PFSK-1 (cell line): Measurements from ENCODE around the gene FLRT1.

Experiments
- FOXP2 ChIP-seq: optimal IDR thresholded peaks from 2 replicates; pipeline ENCODE3; 2011; ENCODE audit warnings: borderline replicate concordance, control low read depth, inconsistent platforms; ENCODE audit not compliant: insufficient read depth; ENCODE audit errors: extremely low read length, extremely low read depth
- POLR2AphosphoS5 ChIP-seq: IDR thresholded peaks from 2 replicates; pipeline ENCODE4 v1.6.1; 2012; ENCODE audit warnings: low read depth, mild to moderate bottlenecking, control low read depth, low read length, moderate library complexity
- SIN3A ChIP-seq: IDR thresholded peaks from 2 replicates; pipeline ENCODE4 v1.6.1; 2012; ENCODE audit warnings: mild to moderate bottlenecking, low read length, moderate library complexity, borderline replicate concordance; ENCODE audit not compliant: insufficient read depth
- TAF1 ChIP-seq: IDR thresholded peaks from 2 replicates; pipeline ENCODE4 v1.6.1; 2012; ENCODE audit warnings: low read length, control low read depth, borderline replicate concordance; ENCODE audit not compliant: insufficient read depth
- TF ChIP-seq, protein P1 (sequence below), 2 experiments: IDR thresholded peaks; 2 replicates each; pipeline versions ENCODE4 v1.6.1 to v1.8.0; 2011 to 2012; ENCODE audit warnings: low read depth in 2 of 2, low read length in 2 of 2, control low read depth in 1 of 2, inconsistent platforms in 1 of 2, mild to moderate bottlenecking in 1 of 2, moderate library complexity in 1 of 2; ENCODE audit not compliant: insufficient read depth in 1 of 2

The FLRT1 gene

DNA sequence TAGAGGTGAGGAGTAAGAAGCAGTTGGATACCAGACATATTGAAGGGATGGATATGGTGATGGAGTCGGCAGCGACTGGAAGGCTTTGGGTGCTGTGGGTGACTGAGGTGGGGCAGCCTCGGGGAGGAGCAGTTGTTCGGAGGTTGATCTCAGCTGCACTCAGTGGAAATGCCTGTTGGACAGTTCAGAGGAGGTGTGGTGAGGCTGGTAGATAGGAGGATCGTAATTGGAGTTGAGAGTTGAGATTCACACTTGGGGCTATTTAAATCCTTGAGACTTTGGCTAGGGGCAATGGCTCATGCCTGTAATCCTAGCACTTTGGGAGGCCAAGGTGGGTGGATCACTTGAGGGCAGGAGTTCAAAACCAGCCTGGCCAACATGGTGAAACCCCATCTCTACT lies 42.6 kb upstream of the FLRT1 start:
- TF ChIP-seq, protein P1, sequence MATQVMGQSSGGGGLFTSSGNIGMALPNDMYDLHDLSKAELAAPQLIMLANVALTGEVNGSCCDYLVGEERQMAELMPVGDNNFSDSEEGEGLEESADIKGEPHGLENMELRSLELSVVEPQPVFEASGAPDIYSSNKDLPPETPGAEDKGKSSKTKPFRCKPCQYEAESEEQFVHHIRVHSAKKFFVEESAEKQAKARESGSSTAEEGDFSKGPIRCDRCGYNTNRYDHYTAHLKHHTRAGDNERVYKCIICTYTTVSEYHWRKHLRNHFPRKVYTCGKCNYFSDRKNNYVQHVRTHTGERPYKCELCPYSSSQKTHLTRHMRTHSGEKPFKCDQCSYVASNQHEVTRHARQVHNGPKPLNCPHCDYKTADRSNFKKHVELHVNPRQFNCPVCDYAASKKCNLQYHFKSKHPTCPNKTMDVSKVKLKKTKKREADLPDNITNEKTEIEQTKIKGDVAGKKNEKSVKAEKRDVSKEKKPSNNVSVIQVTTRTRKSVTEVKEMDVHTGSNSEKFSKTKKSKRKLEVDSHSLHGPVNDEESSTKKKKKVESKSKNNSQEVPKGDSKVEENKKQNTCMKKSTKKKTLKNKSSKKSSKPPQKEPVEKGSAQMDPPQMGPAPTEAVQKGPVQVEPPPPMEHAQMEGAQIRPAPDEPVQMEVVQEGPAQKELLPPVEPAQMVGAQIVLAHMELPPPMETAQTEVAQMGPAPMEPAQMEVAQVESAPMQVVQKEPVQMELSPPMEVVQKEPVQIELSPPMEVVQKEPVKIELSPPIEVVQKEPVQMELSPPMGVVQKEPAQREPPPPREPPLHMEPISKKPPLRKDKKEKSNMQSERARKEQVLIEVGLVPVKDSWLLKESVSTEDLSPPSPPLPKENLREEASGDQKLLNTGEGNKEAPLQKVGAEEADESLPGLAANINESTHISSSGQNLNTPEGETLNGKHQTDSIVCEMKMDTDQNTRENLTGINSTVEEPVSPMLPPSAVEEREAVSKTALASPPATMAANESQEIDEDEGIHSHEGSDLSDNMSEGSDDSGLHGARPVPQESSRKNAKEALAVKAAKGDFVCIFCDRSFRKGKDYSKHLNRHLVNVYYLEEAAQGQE (IDR thresholded peaks at IDR 0.05; ENCODE audit: insufficient read depth in 1 of 2, low read depth in 2 of 2, low read length in 2 of 2) = no peak
- TF ChIP-seq POLR2AphosphoS5 = no peak
- no peak for TF ChIP-seq FOXP2
- TF ChIP-seq TAF1 = no peak
- TF ChIP-seq SIN3A = no peak

DNA sequence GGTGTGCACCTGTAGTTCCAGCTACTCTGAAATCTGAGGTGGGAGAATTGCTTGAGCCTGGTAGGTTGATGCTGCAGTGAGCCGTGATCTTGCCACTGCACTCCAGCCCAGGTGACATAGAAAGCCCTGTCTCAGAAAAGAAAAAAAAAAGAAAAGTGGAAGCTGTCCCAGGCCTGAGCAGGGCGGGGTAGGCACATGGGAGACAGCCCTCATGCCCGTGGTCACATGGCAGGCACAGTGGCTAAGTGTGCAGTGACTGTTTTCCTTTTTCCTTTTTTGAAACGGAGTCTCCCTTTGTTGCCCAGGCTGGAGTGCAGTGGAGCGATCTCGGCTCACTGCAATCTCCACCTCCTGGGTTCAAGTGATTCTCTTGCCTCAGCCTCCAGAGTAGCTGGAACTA lies 41.7 kb upstream of the FLRT1 start:
- TF ChIP-seq SIN3A = no peak
- TF ChIP-seq, protein P1 (IDR thresholded peaks at IDR 0.05; ENCODE audit: insufficient read depth in 1 of 2, low read depth in 2 of 2, low read length in 2 of 2) = no peak
- no peak for TF ChIP-seq TAF1
- no peak for TF ChIP-seq POLR2AphosphoS5
- TF ChIP-seq FOXP2 = no peak

DNA sequence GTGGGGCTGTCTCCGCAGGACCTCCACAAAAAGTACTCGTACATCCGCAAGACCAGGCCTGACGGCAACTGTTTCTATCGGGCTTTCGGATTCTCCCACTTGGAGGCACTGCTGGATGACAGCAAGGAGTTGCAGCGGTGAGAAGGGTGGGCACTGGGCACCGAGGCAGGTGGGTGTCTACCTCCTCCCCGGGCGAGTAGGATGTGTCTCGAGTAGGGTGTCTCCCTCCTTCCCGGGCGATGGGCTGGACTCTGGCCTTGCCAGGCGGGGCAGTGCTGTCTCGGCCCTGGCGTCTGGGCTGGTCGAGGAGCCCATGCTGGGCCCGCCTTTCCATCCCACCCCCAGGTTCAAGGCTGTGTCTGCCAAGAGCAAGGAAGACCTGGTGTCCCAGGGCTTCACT lies 39.2 kb upstream of the FLRT1 start:
- TF ChIP-seq, protein P1 (IDR thresholded peaks at IDR 0.05; ENCODE audit: insufficient read depth in 1 of 2, low read depth in 2 of 2, low read length in 2 of 2) = no peak
- TF ChIP-seq FOXP2 = no peak
- TF ChIP-seq POLR2AphosphoS5 = no peak
- no peak for TF ChIP-seq SIN3A
- no peak for TF ChIP-seq TAF1

DNA sequence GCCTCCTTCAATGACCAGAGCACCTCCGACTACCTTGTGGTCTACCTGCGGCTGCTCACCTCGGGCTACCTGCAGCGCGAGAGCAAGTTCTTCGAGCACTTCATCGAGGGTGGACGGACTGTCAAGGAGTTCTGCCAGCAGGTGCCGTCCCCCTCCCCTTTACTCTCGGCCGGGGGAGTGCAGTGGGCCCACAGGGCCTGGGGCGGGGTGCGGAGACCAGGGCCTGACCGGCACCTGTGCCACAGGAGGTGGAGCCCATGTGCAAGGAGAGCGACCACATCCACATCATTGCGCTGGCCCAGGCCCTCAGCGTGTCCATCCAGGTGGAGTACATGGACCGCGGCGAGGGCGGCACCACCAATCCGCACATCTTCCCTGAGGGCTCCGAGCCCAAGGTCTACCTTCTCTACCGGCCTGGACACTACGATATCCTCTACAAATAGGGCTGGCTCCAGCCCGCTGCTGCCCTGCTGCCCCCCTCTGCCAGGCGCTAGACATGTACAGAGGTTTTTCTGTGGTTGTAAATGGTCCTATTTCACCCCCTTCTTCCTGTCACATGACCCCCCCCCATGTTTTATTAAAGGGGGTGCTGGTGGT lies 38.5 kb upstream of the FLRT1 start:
- TF ChIP-seq, protein P1 (IDR thresholded peaks at IDR 0.05; ENCODE audit: insufficient read depth in 1 of 2, low read depth in 2 of 2, low read length in 2 of 2) = no peak
- TF ChIP-seq TAF1 (no peak), POLR2AphosphoS5 (no peak), FOXP2 (no peak), SIN3A (no peak)

DNA sequence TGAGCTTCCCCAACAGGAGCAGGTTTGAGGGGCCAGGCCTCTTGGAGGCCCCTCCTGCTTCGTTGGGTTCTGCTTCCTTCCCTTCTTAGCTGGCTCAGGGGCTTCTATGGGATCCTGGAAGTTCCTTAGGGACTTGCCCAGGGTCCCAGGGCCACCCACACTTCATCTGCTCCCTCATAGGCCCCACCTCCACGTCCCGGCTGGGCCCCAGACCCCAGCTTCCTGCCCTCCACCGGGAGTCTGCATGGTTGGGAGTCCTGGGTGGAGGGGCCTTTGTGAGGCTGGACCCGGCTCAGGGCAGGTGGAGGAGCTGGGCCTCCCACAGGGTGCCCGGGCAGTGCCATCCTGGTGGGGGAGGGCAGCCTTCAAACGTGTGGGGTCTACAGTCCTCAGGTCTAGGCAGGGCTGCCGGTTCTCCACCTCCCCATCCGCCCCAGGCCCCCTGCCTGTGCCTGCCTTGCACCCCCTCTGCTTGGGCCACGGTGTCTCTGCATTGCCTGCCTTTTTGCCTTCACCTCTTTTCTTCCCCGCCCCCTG lies 37.9 kb upstream of the FLRT1 start:
- TF ChIP-seq TAF1 (no peak), SIN3A (no peak), FOXP2 (no peak), POLR2AphosphoS5 (no peak)
- TF ChIP-seq, protein P1 (IDR thresholded peaks at IDR 0.05; ENCODE audit: insufficient read depth in 1 of 2, low read depth in 2 of 2, low read length in 2 of 2) = no peak
